GOT3 (cell line): ENCODE results near the gene STK32B.
"Not testable (repeated sequence)": the region's sequence is repeated elsewhere in the genome, so short reads cannot be mapped to it uniquely, and the experiment has no call there.

Experiments
- DNase-seq: peaks from one replicate; lab custom pipeline; 2025; ENCODE audit warnings: mixed read lengths; lab: John Stamatoyannopoulos, UW

STK32B gene

GRCh38 chr4:5266991-5267390 lies 215.7 kb downstream of the STK32B start:
- no peak for DNase-seq

GRCh38 chr4:5267408-5267807 lies 216.1 kb downstream of the STK32B start:
- DNase-seq: no peak

- DNase-seq: no peak
These were observed 225.3 kb downstream of the STK32B start for GRCh38 chr4:5276475-5277075.

- DNase-seq: no peak
These were observed 225.8 kb downstream of the STK32B start for GRCh38 chr4:5277079-5277478.

- no peak for DNase-seq
These were observed 226.9 kb downstream of the STK32B start for GRCh38 chr4:5278213-5278612.

- not testable (repeated sequence) for DNase-seq
These were observed 228.8 kb downstream of the STK32B start for GRCh38 chr4:5280069-5280468.

- DNase-seq: no peak
These were observed 229.5 kb downstream of the STK32B start for GRCh38 chr4:5280828-5281227.

GRCh38 chr4:5283837-5284236 lies 232.6 kb downstream of the STK32B start:
- DNase-seq: no peak

- DNase-seq: no peak
These were observed 233.2 kb downstream of the STK32B start for GRCh38 chr4:5284517-5284916.

GRCh38 chr4:5292101-5292500 lies 240.8 kb downstream of the STK32B start:
- no peak for DNase-seq

GRCh38 chr4:5298000-5298787 lies 246.9 kb downstream of the STK32B start:
- DNase-seq: not testable (repeated sequence)

- no peak for DNase-seq
These were observed 249.0 kb downstream of the STK32B start for GRCh38 chr4:5300283-5300682.

GRCh38 chr4:5307928-5308327 lies 256.6 kb downstream of the STK32B start:
- DNase-seq: no peak

- no peak for DNase-seq
These were observed 271.0 kb downstream of the STK32B start for GRCh38 chr4:5322321-5322720.

- no peak for DNase-seq
These were observed 279.2 kb downstream of the STK32B start for GRCh38 chr4:5330339-5330989.

- no peak for DNase-seq
These were observed 286.5 kb downstream of the STK32B start for GRCh38 chr4:5337731-5338130.

- no peak for DNase-seq
These were observed 287.3 kb downstream of the STK32B start for GRCh38 chr4:5338531-5338930.

GRCh38 chr4:5340991-5341451 lies 289.7 kb downstream of the STK32B start:
- no peak for DNase-seq

GRCh38 chr4:5341526-5341925 lies 290.2 kb downstream of the STK32B start:
- DNase-seq: no peak

- DNase-seq: no peak
These were observed 304.6 kb downstream of the STK32B start for GRCh38 chr4:5355846-5356245.

- no peak for DNase-seq
These were observed 306.6 kb downstream of the STK32B start for GRCh38 chr4:5357870-5358269.

- DNase-seq: no peak
These were observed 310.7 kb downstream of the STK32B start for GRCh38 chr4:5361968-5362367.

- DNase-seq: no peak
These were observed 313.1 kb downstream of the STK32B start for GRCh38 chr4:5364406-5364805.
